OCI-LY1 (cell line): ENCODE results near the gene SELENBP1.

Experiments
- H2AFZ ChIP-seq: fragments of 200-600 bp; sonication (generic), shearing (Covaris generic); 2 replicates; pipeline ENCODE4 v1.6.0; 2014; ENCODE audit warnings: antibody characterized with exemption, mild to moderate bottlenecking, low read length
- H3F3A ChIP-seq: fragments of 200-600 bp; sonication (generic), shearing (Covaris generic); 2 replicates; pipeline ENCODE4 v1.6.0; 2014; ENCODE audit warnings: mild to moderate bottlenecking, antibody characterized with exemption, low read length, moderate library complexity; ENCODE audit not compliant: insufficient read depth
- H3K27ac ChIP-seq: fragments of 200-600 bp; sonication (generic); 2 replicates; pipeline ENCODE4 v1.5.1; 2014; ENCODE audit warnings: low read length, mixed run types, mild to moderate bottlenecking, low read depth; ENCODE audit not compliant: poor library complexity, severe bottlenecking
- H3K27me3 ChIP-seq: fragments of 200-600 bp; sonication (generic); 2 replicates; pipeline ENCODE4 v1.6.0; 2014; ENCODE audit warnings: antibody characterized with exemption, mild to moderate bottlenecking, low read length, moderate library complexity; ENCODE audit not compliant: insufficient read depth
- H3K36me3 ChIP-seq: fragments of 200-600 bp; sonication (generic); 2 replicates; pipeline ENCODE4 v1.6.1; 2014; ENCODE audit warnings: mild to moderate bottlenecking, antibody characterized with exemption, low read length, moderate library complexity, mixed read lengths; ENCODE audit not compliant: insufficient read depth
- H3K4me1 ChIP-seq: fragments of 200-600 bp; sonication (generic); 2 replicates; pipeline ENCODE4 v1.5.1; 2014; ENCODE audit warnings: mild to moderate bottlenecking, low read length, moderate library complexity; ENCODE audit not compliant: insufficient read depth, severe bottlenecking
- H3K4me2 ChIP-seq: fragments of 200-600 bp; sonication (generic), shearing (Covaris generic); 2 replicates; pipeline ENCODE4 v1.6.1; 2014; ENCODE audit warnings: low read length
- H3K4me3 ChIP-seq: fragments of 200-600 bp; sonication (generic); 2 replicates; pipeline ENCODE4 v1.5.1; 2014; ENCODE audit warnings: low read length, low read depth, mild to moderate bottlenecking, mixed read lengths; ENCODE audit not compliant: poor library complexity, severe bottlenecking
- H3K79me2 ChIP-seq: fragments of 200-600 bp; shearing (Covaris generic); 2 replicates; pipeline ENCODE4 v1.6.1; 2016; ENCODE audit warnings: mixed run types, low read length, mixed read lengths; ENCODE audit not compliant: insufficient read depth
- H3K9ac ChIP-seq: fragments of 200-600 bp; sonication (generic), shearing (Covaris generic); 2 replicates; pipeline ENCODE4 v1.6.1; 2014; ENCODE audit warnings: mild to moderate bottlenecking, low read length, mixed read lengths
- H3K9me2 ChIP-seq: fragments of 200-600 bp; sonication (generic), shearing (Covaris generic); 2 replicates; pipeline ENCODE4 v1.6.1; 2014; ENCODE audit warnings: low read depth, mild to moderate bottlenecking, low read length, mixed read lengths
- H3K9me3 ChIP-seq: fragments of 200-600 bp; shearing (Covaris generic); 2 replicates; pipeline ENCODE4 v1.6.1; 2014; ENCODE audit warnings: low read length, mixed read lengths
- H4K20me1 ChIP-seq: fragments of 200-600 bp; sonication (generic), shearing (Covaris generic); 2 replicates; pipeline ENCODE4 v1.6.0; 2016; ENCODE audit warnings: mild to moderate bottlenecking, low read length; ENCODE audit not compliant: insufficient read depth
- EZH2 ChIP-seq: fragments of 200-600 bp; sonication (generic), shearing (Covaris generic); IDR thresholded peaks from 2 replicates; pipeline ENCODE4 v1.8.0; 2017; ENCODE audit warnings: borderline replicate concordance, mixed run types, mild to moderate bottlenecking, antibody characterized with exemption, low read length, moderate library complexity, mixed read lengths
- TF ChIP-seq, protein P1 (sequence below): fragments of 200-600 bp; sonication (generic), shearing (Covaris generic); IDR thresholded peaks from 2 replicates; pipeline ENCODE4 v1.5.1; 2017; ENCODE audit warnings: mild to moderate bottlenecking, antibody characterized with exemption, low read length, moderate library complexity, mixed read lengths

The SELENBP1 gene

DNA sequence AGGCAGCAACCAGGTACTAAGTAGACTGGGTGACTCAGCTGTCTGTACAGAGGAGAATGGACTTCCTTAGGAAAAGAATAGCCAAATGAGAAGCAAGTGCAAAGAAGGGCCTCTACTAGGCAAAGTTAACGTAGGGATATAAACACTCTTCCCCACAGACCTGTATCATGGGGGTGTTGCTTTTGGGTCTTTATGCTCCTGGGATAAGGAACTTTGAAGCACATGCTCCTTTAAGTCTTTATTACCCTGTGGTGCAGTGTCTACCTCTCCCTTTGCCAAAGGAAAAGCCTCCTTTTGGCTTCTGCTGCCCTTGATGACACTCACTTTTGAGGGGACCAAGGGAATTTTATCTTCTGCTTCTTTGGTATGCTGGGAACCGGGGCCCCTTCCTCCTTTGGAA lies 30.5 kb downstream of the SELENBP1 start:
- H4K20me1 ChIP-seq: no peaks in the 10 kb centered on the region
- H3K4me3 ChIP-seq: no peak overlapping the region
- H3K36me3 ChIP-seq: peaks cover 50% of the 10 kb centered on the region
- peaks cover 7% of the 10 kb centered on the region; the same call in 1 of the 2 replicates for H3F3A ChIP-seq
- H3K9ac ChIP-seq: no peak overlapping the region
- no peak for TF ChIP-seq EZH2
- TF ChIP-seq, protein P1, sequence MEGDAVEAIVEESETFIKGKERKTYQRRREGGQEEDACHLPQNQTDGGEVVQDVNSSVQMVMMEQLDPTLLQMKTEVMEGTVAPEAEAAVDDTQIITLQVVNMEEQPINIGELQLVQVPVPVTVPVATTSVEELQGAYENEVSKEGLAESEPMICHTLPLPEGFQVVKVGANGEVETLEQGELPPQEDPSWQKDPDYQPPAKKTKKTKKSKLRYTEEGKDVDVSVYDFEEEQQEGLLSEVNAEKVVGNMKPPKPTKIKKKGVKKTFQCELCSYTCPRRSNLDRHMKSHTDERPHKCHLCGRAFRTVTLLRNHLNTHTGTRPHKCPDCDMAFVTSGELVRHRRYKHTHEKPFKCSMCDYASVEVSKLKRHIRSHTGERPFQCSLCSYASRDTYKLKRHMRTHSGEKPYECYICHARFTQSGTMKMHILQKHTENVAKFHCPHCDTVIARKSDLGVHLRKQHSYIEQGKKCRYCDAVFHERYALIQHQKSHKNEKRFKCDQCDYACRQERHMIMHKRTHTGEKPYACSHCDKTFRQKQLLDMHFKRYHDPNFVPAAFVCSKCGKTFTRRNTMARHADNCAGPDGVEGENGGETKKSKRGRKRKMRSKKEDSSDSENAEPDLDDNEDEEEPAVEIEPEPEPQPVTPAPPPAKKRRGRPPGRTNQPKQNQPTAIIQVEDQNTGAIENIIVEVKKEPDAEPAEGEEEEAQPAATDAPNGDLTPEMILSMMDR: no peak
- no peaks in the 10 kb centered on the region for H3K9me3 ChIP-seq
- no peak overlapping the region for H2AFZ ChIP-seq
- H3K9me2 ChIP-seq: no peaks in the 10 kb centered on the region
- H3K4me1 ChIP-seq: peaks cover 23% of the 10 kb centered on the region
- peak overlapping the region; percentile 60 for H3K27ac ChIP-seq
- H3K79me2 ChIP-seq: no peaks in the 10 kb centered on the region
- no peaks in the 10 kb centered on the region for H3K27me3 ChIP-seq
- H3K4me2 ChIP-seq: no peak overlapping the region

DNA sequence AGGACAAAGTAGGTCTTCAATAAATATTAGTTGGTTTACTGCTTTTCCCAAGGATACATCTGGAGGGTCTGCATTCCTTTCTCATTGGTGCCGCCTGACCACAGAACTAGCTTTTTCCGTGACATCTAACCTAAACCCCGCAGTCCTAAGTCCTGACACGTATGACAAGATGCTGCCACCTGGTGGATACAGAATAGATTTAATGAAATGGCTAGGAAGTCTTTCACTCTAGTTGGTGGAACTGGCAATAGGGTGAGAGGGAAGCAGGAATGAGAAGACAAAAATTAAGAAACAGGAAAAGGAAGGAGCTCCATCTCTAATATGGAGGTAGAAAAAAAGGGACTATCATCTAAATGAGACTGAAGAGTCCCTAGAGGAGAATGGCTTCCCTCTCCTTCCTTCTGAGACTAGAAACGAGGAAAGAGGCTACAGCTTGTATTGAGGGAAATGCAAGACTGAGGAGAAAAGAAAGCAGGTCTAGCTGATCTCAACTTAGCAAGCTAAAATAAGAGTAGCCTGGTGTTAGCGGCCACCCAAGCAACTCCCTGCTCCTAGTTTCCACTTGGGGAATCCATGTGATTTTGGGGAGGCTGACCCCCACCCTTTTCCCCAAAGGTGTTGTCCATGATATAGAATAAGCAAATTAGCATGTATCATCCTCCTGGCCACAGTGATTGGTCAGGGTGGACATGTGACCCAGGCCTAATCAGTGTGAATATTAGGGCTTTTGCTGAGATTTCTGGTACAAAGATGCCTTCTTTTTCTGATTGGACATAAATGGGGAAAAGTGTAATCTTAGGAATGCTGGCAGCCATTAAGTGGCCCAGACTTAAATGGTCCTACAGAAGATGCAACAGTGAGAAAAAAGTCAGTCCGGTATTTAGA lies 31.4 kb downstream of the SELENBP1 start:
- H2AFZ ChIP-seq: no peak overlapping the region
- H3K4me2 ChIP-seq: no peak overlapping the region
- no peaks in the 10 kb centered on the region for H3K9me3 ChIP-seq
- peak overlapping the region; percentile 60 for H3K27ac ChIP-seq
- H3K79me2 ChIP-seq: no peaks in the 10 kb centered on the region
- no peaks in the 10 kb centered on the region for H3K9me2 ChIP-seq
- no peak overlapping the region for H3K4me3 ChIP-seq
- peaks cover 20% of the 10 kb centered on the region for H3K4me1 ChIP-seq
- peaks cover 48% of the 10 kb centered on the region for H3K36me3 ChIP-seq
- no peaks in the 10 kb centered on the region for H4K20me1 ChIP-seq
- peaks cover 7% of the 10 kb centered on the region; the same call in 1 of the 2 replicates for H3F3A ChIP-seq
- H3K9ac ChIP-seq: no peak overlapping the region
- no peak for TF ChIP-seq EZH2
- TF ChIP-seq, protein P1: peak; percentile 78
- no peaks in the 10 kb centered on the region for H3K27me3 ChIP-seq

DNA sequence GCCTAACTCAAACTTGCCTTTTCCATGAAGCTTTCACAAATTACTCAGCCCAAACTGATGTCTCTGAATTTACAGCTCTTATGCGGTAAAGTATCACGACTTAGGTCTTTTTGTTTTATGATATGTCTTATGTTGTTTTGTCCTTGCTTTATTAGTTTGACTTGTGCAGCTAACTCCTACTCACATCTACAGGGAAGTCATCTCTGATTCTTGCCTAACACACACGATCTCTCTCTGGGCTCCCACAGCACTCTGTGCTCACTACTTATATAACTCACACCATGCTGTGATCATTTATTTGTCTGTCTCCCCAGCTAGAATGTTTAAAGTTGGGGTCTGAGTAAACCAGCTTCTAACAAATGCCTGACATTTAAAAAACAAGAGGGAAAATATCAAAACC lies 35.9 kb downstream of the SELENBP1 start:
- peaks cover 4% of the 10 kb centered on the region; the same call in 1 of the 2 replicates for H3K36me3 ChIP-seq
- no peaks in the 10 kb centered on the region for H3K9me3 ChIP-seq
- no peaks in the 10 kb centered on the region for H3K79me2 ChIP-seq
- TF ChIP-seq, protein P1: no peak
- TF ChIP-seq EZH2: no peak
- H3K4me1 ChIP-seq: peaks cover 7% of the 10 kb centered on the region
- H4K20me1 ChIP-seq: no peaks in the 10 kb centered on the region
- no peak overlapping the region for H3K27ac ChIP-seq
- H2AFZ ChIP-seq: no peak overlapping the region
- peaks cover 4% of the 10 kb centered on the region; the same call in 1 of the 2 replicates for H3F3A ChIP-seq
- H3K4me3 ChIP-seq: no peak overlapping the region
- H3K9me2 ChIP-seq: no peaks in the 10 kb centered on the region
- H3K4me2 ChIP-seq: no peak overlapping the region
- H3K9ac ChIP-seq: no peak overlapping the region
- H3K27me3 ChIP-seq: no peaks in the 10 kb centered on the region
